Measurements from ENCODE around the gene HNRNPF.
"Not testable (repeated sequence)": the region's sequence is repeated elsewhere in the genome, so short reads cannot be mapped to it uniquely, and the experiment has no call there.

The HNRNPF gene

GRCh38 chr10:43408710-43409384 lies at the start of gene HNRNPF:
Gene HNRNPF, minus strand, starts transcription at chr10:43409186. Its CDS starts 21,302 bp downstream, at chr10:43387884.
- DNase-seq: peak; percentile 98

GRCh38 chr10:43458227-43458626 lies 49.2 kb upstream of the HNRNPF start:
- DNase-seq: no peak

GRCh38 chr10:43456561-43456960 lies 47.6 kb upstream of the HNRNPF start:
- not testable (repeated sequence) for DNase-seq

GRCh38 chr10:43454025-43454424 lies 45.0 kb upstream of the HNRNPF start:
- DNase-seq: not testable (repeated sequence)

GRCh38 chr10:43453266-43453831 lies 44.4 kb upstream of the HNRNPF start:
- no peak for DNase-seq

GRCh38 chr10:43452356-43452914 lies 43.4 kb upstream of the HNRNPF start:
- no peak for DNase-seq

GRCh38 chr10:43448742-43449141 lies 39.8 kb upstream of the HNRNPF start:
- no peak for DNase-seq

- DNase-seq: not testable (repeated sequence)
Observed at GRCh38 chr10:43446219-43447017, 37.4 kb upstream of the HNRNPF start.

GRCh38 chr10:43444897-43445466 lies 36.0 kb upstream of the HNRNPF start:
- DNase-seq: no peak

- no peak for DNase-seq
Observed at GRCh38 chr10:43444323-43444722, 35.3 kb upstream of the HNRNPF start.

GRCh38 chr10:43440463-43441134 lies 31.6 kb upstream of the HNRNPF start:
- no peak for DNase-seq

GRCh38 chr10:43437141-43437870 lies 28.3 kb upstream of the HNRNPF start:
- DNase-seq: no peak

GRCh38 chr10:43436291-43437140 lies 27.5 kb upstream of the HNRNPF start, which contains the start of gene ZNF487:
Gene ZNF487, plus strand, starts transcription at chr10:43437111. Its CDS starts 38,703 bp downstream, at chr10:43475814.
- DNase-seq: peak; percentile 96

GRCh38 chr10:43430926-43431663 lies 22.1 kb upstream of the HNRNPF start:
- no peak for DNase-seq

- DNase-seq: no peak
Observed at GRCh38 chr10:43427166-43427825, 18.3 kb upstream of the HNRNPF start.

GRCh38 chr10:43426476-43426875 lies 17.5 kb upstream of the HNRNPF start:
- not testable (repeated sequence) for DNase-seq

- no peak for DNase-seq
Observed at GRCh38 chr10:43424416-43424815, 15.4 kb upstream of the HNRNPF start.

GRCh38 chr10:43421944-43422343 lies 13.0 kb upstream of the HNRNPF start:
- DNase-seq: not testable (repeated sequence)

- DNase-seq: no peak
Observed at GRCh38 chr10:43421519-43421918, 12.5 kb upstream of the HNRNPF start.

- no peak for DNase-seq
Observed at GRCh38 chr10:43421201-43421507, 12.2 kb upstream of the HNRNPF start.
